CD4-positive, CD25-positive, alpha-beta regulatory T cell (primary cell): ENCODE data around the gene TAB3. TPM values are rescaled to one million over a fixed set of nuclear protein-coding genes. Genes with fewer than 3 reads are reported as not detected.
"Not testable (repeated sequence)": the region's sequence is repeated elsewhere in the genome, so short reads cannot be mapped to it uniquely, and the experiment has no call there.

ENCODE experiments used
- ATAC-seq, 2 donors: fragments of 150-1000 bp; cut with Tn5 transposase; one replicate each; pipeline ENCODE4 v1.10.0; 2021; ENCODE audit warnings: low read depth in 2 of 2, moderate number of reproducible peaks in 2 of 2, moderate library complexity in 1 of 2
- DNase-seq, 3 donors: peaks; one replicate each; pipeline versions ENCODE4 v3.0.0 to v3.0.0-alpha.2; 2012 to 2022; ENCODE audit warnings: mixed read lengths in 1 of 3
- H3K27ac ChIP-seq: one replicate; pipeline ENCODE4 v1.7.0; 2013; ENCODE audit warnings: mild to moderate bottlenecking, low read length; ENCODE audit not compliant: insufficient read depth, poor library complexity, severe bottlenecking
- H3K27me3 ChIP-seq: one replicate; pipeline ENCODE4 v1.7.0; 2013; ENCODE audit warnings: low read length; ENCODE audit not compliant: control insufficient read depth, insufficient read depth
- H3K36me3 ChIP-seq: one replicate; pipeline ENCODE4 v1.7.0; 2013; ENCODE audit warnings: mild to moderate bottlenecking, low read length, moderate library complexity; ENCODE audit not compliant: control insufficient read depth, insufficient read depth
- H3K4me1 ChIP-seq: 2 replicates; pipeline ENCODE4 v1.7.0; 2013; ENCODE audit warnings: mild to moderate bottlenecking, low read length; ENCODE audit not compliant: insufficient read depth, control insufficient read depth, poor library complexity, severe bottlenecking
- H3K4me3 ChIP-seq: one replicate; pipeline ENCODE4 v1.7.0; 2013; ENCODE audit warnings: low read depth, mild to moderate bottlenecking, low read length, moderate library complexity
- H3K9me3 ChIP-seq, 2 experiments: 1 replicate in 1 of 2; 2 replicates in 1 of 2; pipeline ENCODE4 v1.7.0; 2013; ENCODE audit warnings: low read length in 2 of 2, mild to moderate bottlenecking in 1 of 2, moderate library complexity in 1 of 2; ENCODE audit not compliant: control insufficient read depth in 2 of 2
- H3K27ac Mint-ChIP-seq, 3 donors: one replicate each; pipeline ENCODE4 v1.8.0; 2020 to 2022; ENCODE audit warnings: mild to moderate bottlenecking in 3 of 3, mixed read lengths in 3 of 3, moderate library complexity in 2 of 3
- H3K27me3 Mint-ChIP-seq: one replicate; pipeline ENCODE4 v1.8.0; 2022; ENCODE audit warnings: mild to moderate bottlenecking, mixed read lengths
- H3K36me3 Mint-ChIP-seq: one replicate; pipeline ENCODE4 v1.8.0; 2020; ENCODE audit warnings: mixed read lengths
- H3K4me1 Mint-ChIP-seq, 4 donors: one replicate each; pipeline ENCODE4 v1.8.0; 2020 to 2022; ENCODE audit warnings: mixed read lengths in 4 of 4, mild to moderate bottlenecking in 1 of 4
- H3K4me3 Mint-ChIP-seq, 4 donors: one replicate each; pipeline ENCODE4 v1.8.0; 2020 to 2022; ENCODE audit warnings: mild to moderate bottlenecking in 4 of 4, mixed read lengths in 4 of 4, moderate library complexity in 3 of 4
- H3K9me3 Mint-ChIP-seq, 7 donors: one replicate each; pipeline ENCODE4 v1.8.0; 2020 to 2022; ENCODE audit warnings: mixed read lengths in 7 of 7, mild to moderate bottlenecking in 3 of 7, moderate library complexity in 2 of 7
- polyA plus RNA-seq, 4 donors: library from polyadenylated mRNA; unstranded; fragments of 300-500 nt; fragmentation: Illumina TruSeq; gene quantifications; one replicate each; pipeline ENCODE4 v1.2.3, GENCODE V29; 2021
- total RNA-seq: library from RNA; stranded (reverse); gene quantifications from one replicate; pipeline ENCODE4 v1.2.3, GENCODE V29; 2022

TAB3 gene
- total and polyA plus RNA-seq, 5 donors from 2014 or later, result 3.4 to 33.5 (median 6.3) TPM

DNA sequence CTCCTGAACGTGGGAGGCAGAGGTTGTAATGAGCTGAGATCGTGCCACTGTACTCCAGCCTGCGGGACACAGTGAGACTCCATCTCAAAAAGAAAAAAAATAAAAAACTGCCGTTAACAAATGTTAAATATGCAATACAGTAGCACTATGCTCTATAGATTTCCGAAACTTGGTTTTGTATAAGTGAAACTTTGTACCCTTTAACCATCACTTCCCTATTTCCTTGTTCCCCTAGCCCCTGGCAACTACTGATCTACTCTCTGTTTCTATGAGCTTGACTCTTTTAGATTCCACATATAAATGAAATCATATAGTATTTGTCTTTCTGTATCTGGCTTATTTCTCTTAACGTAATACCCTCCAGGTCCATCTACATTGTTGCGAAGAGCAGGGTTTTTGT, 74.1 kb downstream of the TAB3 start:
- no peak for ATAC-seq
- no peak for DNase-seq
- H3K4me3 Mint-ChIP-seq, result no peak overlapping the region
- H3K27ac ChIP-seq, result no peak overlapping the region
- H3K27me3 ChIP-seq, result no peaks in the 10 kb centered on the region
- no peak overlapping the region for H3K27ac Mint-ChIP-seq
- H3K9me3 Mint-ChIP-seq, result peaks cover 0 to 2% (median 0%) of the 10 kb centered on the region in 7 donors
- peaks cover 11% of the 10 kb centered on the region for H3K27me3 Mint-ChIP-seq
- no peaks in the 10 kb centered on the region for H3K4me1 Mint-ChIP-seq
- no peaks in the 10 kb centered on the region for H3K36me3 ChIP-seq
- H3K9me3 ChIP-seq, result no peaks in the 10 kb centered on the region
- no peaks in the 10 kb centered on the region for H3K36me3 Mint-ChIP-seq
- H3K4me3 ChIP-seq, result no peak overlapping the region
- H3K4me1 ChIP-seq, result no peaks in the 10 kb centered on the region

DNA sequence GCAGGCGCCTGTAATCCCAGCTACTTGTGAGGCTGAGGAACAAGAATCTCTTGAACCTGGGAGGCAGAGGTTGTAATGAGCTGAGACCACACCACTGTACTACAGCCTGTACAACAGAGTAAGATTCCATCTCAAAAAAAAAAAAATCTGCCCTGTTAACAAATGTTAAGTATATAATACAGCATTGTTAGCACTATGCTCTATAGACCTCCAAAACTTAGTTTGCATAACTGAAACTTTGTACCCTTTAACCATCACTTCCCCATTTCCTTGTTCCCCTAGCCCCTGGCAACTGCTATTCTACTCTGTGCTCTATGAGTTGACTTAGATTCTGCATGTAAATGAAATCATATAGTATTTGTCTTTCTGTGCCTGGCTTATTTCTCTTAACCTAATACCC, 76.7 kb downstream of the TAB3 start:
- H3K9me3 Mint-ChIP-seq, result peaks cover 0 to 2% (median 0%) of the 10 kb centered on the region in 7 donors
- Histone ChIP-seq H3K36me3 (no peaks in the 10 kb centered on the region), H3K27me3 (no peaks in the 10 kb centered on the region), H3K4me3 (no peak overlapping the region), H3K4me1 (no peaks in the 10 kb centered on the region), H3K27ac (no peak overlapping the region), H3K9me3 (no peaks in the 10 kb centered on the region)
- ATAC-seq (no peak), DNase-seq (no peak)
- H3K36me3 Mint-ChIP-seq, result no peaks in the 10 kb centered on the region
- no peak overlapping the region for H3K27ac Mint-ChIP-seq
- no peaks in the 10 kb centered on the region for H3K4me1 Mint-ChIP-seq
- H3K27me3 Mint-ChIP-seq, result no peaks in the 10 kb centered on the region
- H3K4me3 Mint-ChIP-seq, result no peak overlapping the region

DNA sequence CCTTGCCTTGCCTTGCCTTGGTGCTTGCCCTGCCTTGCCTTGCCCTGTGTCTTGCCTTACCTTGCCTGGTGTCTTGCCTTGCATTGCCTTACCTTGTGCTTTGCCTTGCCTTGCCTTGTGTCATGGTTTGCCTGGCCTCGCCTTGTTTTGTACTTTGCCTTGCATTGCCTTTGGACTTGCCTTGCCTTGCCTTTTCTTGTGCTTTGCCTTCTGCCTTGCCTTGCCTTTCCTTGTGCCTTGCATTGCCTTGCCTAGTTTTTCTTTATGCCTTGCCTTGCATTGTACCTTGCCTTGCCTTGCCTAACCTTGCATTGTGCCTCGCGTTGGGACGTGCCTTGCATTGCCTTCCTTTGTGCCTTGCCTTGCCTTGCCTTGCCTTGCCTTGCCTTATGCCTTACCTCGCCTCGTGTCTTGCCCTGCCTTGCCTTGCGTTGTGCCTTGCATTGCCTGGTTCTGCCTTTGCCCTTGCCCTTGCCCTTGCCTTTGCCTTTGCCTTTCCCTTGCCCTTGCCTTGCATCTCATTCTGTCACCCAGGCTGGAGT, 82.8 kb downstream of the TAB3 start:
- Histone ChIP-seq H3K27me3 (no peaks in the 10 kb centered on the region), H3K9me3 (no peaks in the 10 kb centered on the region), H3K36me3 (no peaks in the 10 kb centered on the region), H3K4me3 (no peak overlapping the region), H3K27ac (no peak overlapping the region), H3K4me1 (no peaks in the 10 kb centered on the region)
- Mint-ChIP-seq H3K9me3 (peaks cover 0 to 2% (median 0%) of the 10 kb centered on the region in 7 donors), H3K27ac (no peak overlapping the region), H3K36me3 (no peaks in the 10 kb centered on the region), H3K4me3 (no peak overlapping the region), H3K27me3 (no peaks in the 10 kb centered on the region), H3K4me1 (no peaks in the 10 kb centered on the region)
- ATAC-seq, result no peak
- no peak for DNase-seq

DNA sequence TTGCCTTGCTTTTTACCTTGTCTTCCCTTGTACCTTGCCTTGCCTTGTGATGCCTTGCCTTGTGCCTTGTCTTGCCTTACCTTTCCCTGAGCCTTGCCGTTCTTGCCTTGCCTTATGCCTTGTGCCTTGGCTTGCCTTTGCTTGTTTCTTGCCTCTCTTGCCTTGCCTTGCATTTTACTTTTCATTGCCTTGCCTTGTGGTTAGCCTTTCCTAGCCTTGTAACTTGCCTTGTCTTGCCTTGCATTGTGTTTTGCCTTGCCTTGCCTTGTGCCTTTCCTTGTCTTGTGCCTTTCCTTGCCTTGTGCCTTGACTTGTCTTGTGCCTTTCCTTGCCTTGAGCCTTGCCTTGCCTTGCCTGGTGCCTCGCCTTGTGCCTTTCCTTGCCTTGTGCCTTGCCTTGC, 84.6 kb downstream of the TAB3 start:
- H3K27me3 ChIP-seq, result no peaks in the 10 kb centered on the region
- Mint-ChIP-seq H3K4me1 (no peaks in the 10 kb centered on the region), H3K4me3 (no peak overlapping the region), H3K27me3 (no peaks in the 10 kb centered on the region), H3K36me3 (no peaks in the 10 kb centered on the region), H3K27ac (no peak overlapping the region), H3K9me3 (peaks cover 0 to 2% (median 0%) of the 10 kb centered on the region in 7 donors)
- H3K4me1 ChIP-seq, result no peaks in the 10 kb centered on the region
- ATAC-seq, result no peak
- H3K4me3 ChIP-seq, result no peak overlapping the region
- DNase-seq, result no peak
- no peaks in the 10 kb centered on the region for H3K9me3 ChIP-seq
- no peak overlapping the region for H3K27ac ChIP-seq
- H3K36me3 ChIP-seq, result no peaks in the 10 kb centered on the region

DNA sequence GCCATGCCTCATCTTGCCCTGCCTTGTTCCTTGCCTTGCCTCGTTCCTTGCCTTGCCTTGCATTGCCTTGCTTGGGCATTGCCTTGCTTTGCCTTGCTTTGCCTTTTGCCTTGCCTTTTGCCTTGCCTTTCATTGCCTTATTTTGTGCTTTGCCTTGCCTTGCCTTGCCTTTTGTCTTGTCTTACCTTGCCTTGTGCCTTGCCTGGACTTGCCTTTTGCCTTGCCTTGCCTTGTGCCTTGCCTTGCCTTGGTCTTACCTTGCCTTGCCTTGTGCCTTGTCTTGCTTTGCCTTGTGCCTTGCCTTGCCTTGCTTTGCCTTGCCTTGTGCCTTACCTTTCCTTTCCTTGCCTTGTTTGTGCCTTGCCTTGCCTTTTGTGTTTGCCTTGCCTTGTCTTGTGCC, 88.2 kb downstream of the TAB3 start:
- no peaks in the 10 kb centered on the region for H3K4me1 ChIP-seq
- H3K36me3 ChIP-seq, result no peaks in the 10 kb centered on the region
- no peak for ATAC-seq
- Mint-ChIP-seq H3K4me3 (no peak overlapping the region), H3K9me3 (peaks cover 0 to 2% (median 0%) of the 10 kb centered on the region in 7 donors), H3K4me1 (no peaks in the 10 kb centered on the region), H3K27me3 (no peaks in the 10 kb centered on the region), H3K27ac (no peak overlapping the region), H3K36me3 (no peaks in the 10 kb centered on the region)
- no peaks in the 10 kb centered on the region for H3K9me3 ChIP-seq
- H3K27me3 ChIP-seq, result no peaks in the 10 kb centered on the region
- no peak for DNase-seq
- H3K27ac ChIP-seq, result no peak overlapping the region
- no peak overlapping the region for H3K4me3 ChIP-seq

DNA sequence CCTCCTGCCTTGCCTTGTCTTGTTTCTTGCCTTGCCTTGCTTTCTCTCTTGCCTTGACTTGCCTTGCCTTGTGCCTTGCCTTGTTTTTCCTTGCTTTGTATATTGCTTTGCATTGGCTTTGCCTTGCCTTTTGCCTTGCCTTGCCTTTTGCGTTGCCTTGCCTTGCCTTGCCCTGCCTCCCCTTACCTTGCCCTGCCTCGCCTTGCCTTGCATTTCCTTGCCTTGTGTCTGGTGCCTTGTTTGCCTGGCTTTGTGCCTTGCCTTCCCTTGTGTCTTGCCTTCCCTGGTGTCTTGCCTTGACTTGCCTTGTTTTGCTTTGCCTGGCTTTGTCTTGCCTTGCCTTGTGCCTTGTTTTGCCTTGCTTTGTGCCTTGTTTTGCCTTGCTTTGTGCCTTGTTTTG, 89.7 kb downstream of the TAB3 start:
- Mint-ChIP-seq H3K4me1 (no peaks in the 10 kb centered on the region), H3K4me3 (no peak overlapping the region), H3K9me3 (peaks cover 0 to 2% (median 0%) of the 10 kb centered on the region in 7 donors), H3K27ac (no peak overlapping the region), H3K36me3 (no peaks in the 10 kb centered on the region), H3K27me3 (no peaks in the 10 kb centered on the region)
- ATAC-seq (no peak), DNase-seq (no peak)
- Histone ChIP-seq H3K27ac (no peak overlapping the region), H3K4me1 (no peaks in the 10 kb centered on the region), H3K27me3 (no peaks in the 10 kb centered on the region), H3K9me3 (no peaks in the 10 kb centered on the region), H3K36me3 (no peaks in the 10 kb centered on the region), H3K4me3 (no peak overlapping the region)

DNA sequence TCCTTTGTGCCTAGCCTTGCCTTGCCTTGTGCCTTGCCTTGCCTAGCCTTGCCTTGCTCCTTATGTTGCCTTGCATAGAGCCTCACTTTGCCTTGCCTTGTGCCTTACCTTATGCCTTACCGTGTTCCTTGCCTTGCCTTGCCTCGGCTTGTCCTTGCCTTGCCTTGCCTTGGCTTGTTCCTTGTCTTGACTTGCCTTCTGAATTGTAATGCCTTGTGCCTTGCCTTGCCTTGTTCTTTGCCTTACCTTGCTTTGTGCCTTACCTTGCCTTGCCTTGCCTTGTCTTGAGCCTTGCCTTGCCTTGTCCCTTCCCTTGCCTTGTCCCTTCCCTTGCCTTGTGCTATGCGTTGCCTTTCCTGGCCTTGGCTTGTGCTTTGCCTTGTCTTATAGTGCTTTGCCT, 90.2 kb downstream of the TAB3 start:
- peaks cover 0 to 4% (median 0%) of the 10 kb centered on the region in 7 donors for H3K9me3 Mint-ChIP-seq
- DNase-seq (no peak), ATAC-seq (no peak)
- no peaks in the 10 kb centered on the region for H3K9me3 ChIP-seq
- no peak overlapping the region for H3K4me3 Mint-ChIP-seq
- no peaks in the 10 kb centered on the region for H3K36me3 Mint-ChIP-seq
- no peak overlapping the region for H3K27ac Mint-ChIP-seq
- H3K4me3 ChIP-seq, result no peak overlapping the region
- no peaks in the 10 kb centered on the region for H3K27me3 Mint-ChIP-seq
- H3K4me1 ChIP-seq, result no peaks in the 10 kb centered on the region
- no peaks in the 10 kb centered on the region for H3K4me1 Mint-ChIP-seq
- H3K36me3 ChIP-seq, result no peaks in the 10 kb centered on the region
- no peaks in the 10 kb centered on the region for H3K27me3 ChIP-seq
- H3K27ac ChIP-seq, result no peak overlapping the region

DNA sequence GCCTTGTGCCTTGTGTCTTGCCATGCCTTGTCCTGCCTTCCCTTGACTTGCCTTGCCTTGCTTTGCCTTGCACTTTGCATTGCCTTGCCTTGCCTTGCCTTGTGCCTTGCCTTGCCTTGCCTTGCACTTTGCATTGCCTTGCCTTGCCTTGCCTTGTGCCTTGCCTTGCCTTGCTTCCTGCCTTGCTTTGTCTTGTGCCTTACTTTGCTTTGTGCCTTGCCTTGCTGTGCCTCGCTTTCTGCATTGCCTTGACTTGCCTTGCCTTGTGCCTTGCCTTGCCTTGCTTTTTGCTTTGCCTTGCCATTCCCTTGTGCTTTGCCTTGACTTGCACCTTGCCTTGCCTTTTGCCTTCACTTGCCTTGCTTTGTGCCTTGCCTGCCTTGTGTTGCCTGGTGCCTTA, 91.8 kb downstream of the TAB3 start:
- H3K36me3 ChIP-seq, H3K27ac Mint-ChIP-seq, H3K27me3 Mint-ChIP-seq, H3K36me3 Mint-ChIP-seq, H3K4me1 Mint-ChIP-seq, H3K27me3 ChIP-seq, H3K4me3 Mint-ChIP-seq, ATAC-seq, H3K4me3 ChIP-seq, H3K9me3 Mint-ChIP-seq, H3K4me1 ChIP-seq, H3K9me3 ChIP-seq, DNase-seq, H3K27ac ChIP-seq: not testable (repeated sequence)
